IPS-18c (cell line): Measurements from ENCODE around the gene ARG2.
"Not testable (repeated sequence)": the region's sequence is repeated elsewhere in the genome, so short reads cannot be mapped to it uniquely, and the experiment has no call there.

Source experiments
- H3K4me3 ChIP-seq: 2 replicates; pipeline ENCODE4 v1.7.0; 2013; ENCODE audit warnings: low read depth, mild to moderate bottlenecking, low read length, moderate library complexity; ENCODE audit not compliant: insufficient read depth
- H3K9me3 ChIP-seq: one replicate; pipeline ENCODE4 v1.6.1; 2013; ENCODE audit warnings: mild to moderate bottlenecking, low read length, moderate library complexity; ENCODE audit not compliant: control insufficient read depth, insufficient read depth

Gene ARG2

GRCh38 chr14:67581643-67582042, 38.1 kb upstream of the ARG2 start:
- Histone ChIP-seq H3K4me3 (no peak overlapping the region), H3K9me3 (no peaks in the 10 kb centered on the region)

- H3K9me3 ChIP-seq: no peaks in the 10 kb centered on the region
- H3K4me3 ChIP-seq: no peak overlapping the region
Observed at GRCh38 chr14:67582061-67582460, 37.7 kb upstream of the ARG2 start.

- no peaks in the 10 kb centered on the region for H3K9me3 ChIP-seq
- no peak overlapping the region for H3K4me3 ChIP-seq
Observed at GRCh38 chr14:67583711-67584644, 35.7 kb upstream of the ARG2 start.

- no peaks in the 10 kb centered on the region for H3K9me3 ChIP-seq
- H3K4me3 ChIP-seq: no peak overlapping the region
Observed at GRCh38 chr14:67584978-67585377, 34.7 kb upstream of the ARG2 start.

- H3K9me3 ChIP-seq: no peaks in the 10 kb centered on the region
- no peak overlapping the region for H3K4me3 ChIP-seq
Observed at GRCh38 chr14:67586369-67586768, 33.4 kb upstream of the ARG2 start.

GRCh38 chr14:67589204-67589770, 30.4 kb upstream of the ARG2 start:
- Histone ChIP-seq H3K4me3 (no peak overlapping the region), H3K9me3 (no peaks in the 10 kb centered on the region)

GRCh38 chr14:67593650-67594049, 26.1 kb upstream of the ARG2 start:
- H3K9me3 ChIP-seq: not testable (repeated sequence)

GRCh38 chr14:67595392-67595791, 24.3 kb upstream of the ARG2 start:
- H3K4me3 ChIP-seq: no peak overlapping the region
- no peaks in the 10 kb centered on the region for H3K9me3 ChIP-seq

More at GRCh38 chr14:67593650-67594049, 26.1 kb upstream of the ARG2 start:
- not testable (repeated sequence) for H3K4me3 ChIP-seq

- H3K4me3 ChIP-seq: peak within 1 kb of the TSS; percentile 86
Observed at GRCh38 chr14:67599698-67600561, 19.8 kb upstream of the ARG2 start, which contains the start of gene PIGH. PIGH (minus strand) TSS chr14:67600268; CDS start chr14:67600203, 65 bp downstream.

GRCh38 chr14:67600562-67600974, 19.2 kb upstream of the ARG2 start:
- H3K4me3 ChIP-seq: peak overlapping the region; percentile 86; the same call in 1 of the 2 replicates
- not testable (repeated sequence) for H3K9me3 ChIP-seq

More at GRCh38 chr14:67599698-67600561, 19.8 kb upstream of the ARG2 start, which contains the start of gene PIGH:
- H3K9me3 ChIP-seq: no peaks in the 10 kb centered on the region

- no peak overlapping the region for H3K4me3 ChIP-seq
Observed at GRCh38 chr14:67602076-67602475, 17.6 kb upstream of the ARG2 start.

GRCh38 chr14:67602995-67603545, 16.6 kb upstream of the ARG2 start:
- no peak overlapping the region for H3K4me3 ChIP-seq
- H3K9me3 ChIP-seq: no peaks in the 10 kb centered on the region

More at GRCh38 chr14:67602076-67602475, 17.6 kb upstream of the ARG2 start:
- H3K9me3 ChIP-seq: no peaks in the 10 kb centered on the region

- H3K4me3 ChIP-seq: no peak overlapping the region
- peaks cover 2% of the 10 kb centered on the region for H3K9me3 ChIP-seq
Observed at GRCh38 chr14:67607646-67608045, 12.1 kb upstream of the ARG2 start.

- peaks cover 2% of the 10 kb centered on the region for H3K9me3 ChIP-seq
- H3K4me3 ChIP-seq: no peak overlapping the region
Observed at GRCh38 chr14:67609642-67610310, 9.9 kb upstream of the ARG2 start.

GRCh38 chr14:67610491-67610890, 9.2 kb upstream of the ARG2 start:
- Histone ChIP-seq H3K9me3 (peaks cover 2% of the 10 kb centered on the region), H3K4me3 (no peak overlapping the region)

GRCh38 chr14:67618617-67619063, 1.1 kb upstream of the ARG2 start:
- no peaks in the 10 kb centered on the region for H3K9me3 ChIP-seq
- H3K4me3 ChIP-seq: no peak overlapping the region
